GM06990 (cell line): Measurements from ENCODE around the gene FERMT3.

Experiments
- DNase-seq: peaks from one replicate; pipeline ENCODE4 v3.0.0-alpha.2; 2011; ENCODE audit not compliant: insufficient read length; ENCODE audit errors: extremely low read depth
- H3K27me3 ChIP-seq: replicated peaks from 2 replicates; pipeline ENCODE4 v1.6.0; 2011; ENCODE audit warnings: low read length; ENCODE audit not compliant: control insufficient read depth, insufficient read depth
- H3K36me3 ChIP-seq: 2 replicates; pipeline ENCODE4 v1.5.1; 2011; ENCODE audit warnings: low read length; ENCODE audit not compliant: control insufficient read depth, insufficient read depth
- H3K4me3 ChIP-seq: replicated peaks from 2 replicates; pipeline ENCODE4 v1.5.1; 2011; ENCODE audit warnings: low read depth, mild to moderate bottlenecking, control low read depth, low read length
- CTCF ChIP-seq: IDR thresholded peaks from 2 replicates; pipeline ENCODE4 v1.5.1; 2011; ENCODE audit warnings: low read length, control low read depth, mild to moderate bottlenecking, inconsistent platforms; ENCODE audit not compliant: insufficient read depth, poor library complexity, severe bottlenecking

The FERMT3 gene

DNA sequence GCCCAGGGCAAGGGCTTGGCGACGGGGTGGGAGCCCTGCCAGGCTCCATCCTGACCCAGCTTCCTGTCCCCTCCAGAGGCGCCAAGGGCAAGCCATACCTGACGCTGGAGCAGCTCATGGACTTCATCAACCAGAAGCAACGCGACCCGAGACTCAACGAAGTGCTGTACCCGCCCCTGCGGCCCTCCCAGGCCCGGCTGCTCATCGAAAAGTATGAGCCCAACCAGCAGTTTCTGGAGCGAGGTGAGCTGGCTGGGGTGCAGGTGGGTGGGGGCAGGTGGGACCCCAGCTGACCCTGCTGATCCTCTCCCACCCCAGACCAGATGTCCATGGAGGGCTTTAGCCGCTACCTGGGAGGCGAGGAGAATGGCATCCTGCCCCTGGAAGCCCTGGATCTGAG, 49.8 kb downstream of the FERMT3 start:
- no peak for TF ChIP-seq CTCF
- Histone ChIP-seq H3K36me3 (peaks cover 11% of the 10 kb centered on the region), H3K4me3 (no peak overlapping the region), H3K27me3 (no peaks in the 10 kb centered on the region)
- DNase-seq: no peak

GRCh38 chr11:64258356-64258755, 51.8 kb downstream of the FERMT3 start:
- Histone ChIP-seq H3K4me3 (no peak overlapping the region), H3K27me3 (no peaks in the 10 kb centered on the region), H3K36me3 (peaks cover 16% of the 10 kb centered on the region)
- TF ChIP-seq CTCF: no peak
- DNase-seq: no peak

DNA sequence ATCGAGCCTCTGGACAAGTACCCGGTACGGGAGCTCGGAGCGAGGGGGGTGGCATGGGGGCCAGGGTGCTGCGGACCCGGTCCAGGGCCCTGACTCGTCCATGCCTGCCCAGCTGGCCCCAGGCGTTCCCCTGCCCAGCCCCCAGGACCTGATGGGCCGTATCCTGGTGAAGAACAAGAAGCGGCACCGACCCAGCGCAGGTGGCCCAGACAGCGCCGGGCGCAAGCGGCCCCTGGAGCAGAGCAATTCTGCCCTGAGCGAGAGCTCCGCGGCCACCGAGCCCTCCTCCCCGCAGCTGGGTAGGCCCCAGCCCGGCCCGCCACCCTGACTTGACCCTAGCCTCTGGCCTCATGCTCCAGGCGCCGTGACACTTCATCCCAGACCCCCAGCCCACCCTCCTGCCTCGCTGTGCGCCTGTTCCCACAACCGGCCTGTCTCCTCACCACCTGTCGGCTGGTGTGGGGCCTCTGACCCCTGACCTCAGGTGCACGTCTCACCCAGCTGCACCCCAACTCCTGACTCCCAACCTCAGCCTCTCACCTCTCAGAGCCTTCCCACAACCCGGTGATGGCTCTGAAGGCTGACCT, 52.5 kb downstream of the FERMT3 start:
- H3K36me3 ChIP-seq: peaks cover 16% of the 10 kb centered on the region
- DNase-seq: no peak
- no peak overlapping the region for H3K4me3 ChIP-seq
- TF ChIP-seq CTCF: no peak
- no peaks in the 10 kb centered on the region for H3K27me3 ChIP-seq

DNA sequence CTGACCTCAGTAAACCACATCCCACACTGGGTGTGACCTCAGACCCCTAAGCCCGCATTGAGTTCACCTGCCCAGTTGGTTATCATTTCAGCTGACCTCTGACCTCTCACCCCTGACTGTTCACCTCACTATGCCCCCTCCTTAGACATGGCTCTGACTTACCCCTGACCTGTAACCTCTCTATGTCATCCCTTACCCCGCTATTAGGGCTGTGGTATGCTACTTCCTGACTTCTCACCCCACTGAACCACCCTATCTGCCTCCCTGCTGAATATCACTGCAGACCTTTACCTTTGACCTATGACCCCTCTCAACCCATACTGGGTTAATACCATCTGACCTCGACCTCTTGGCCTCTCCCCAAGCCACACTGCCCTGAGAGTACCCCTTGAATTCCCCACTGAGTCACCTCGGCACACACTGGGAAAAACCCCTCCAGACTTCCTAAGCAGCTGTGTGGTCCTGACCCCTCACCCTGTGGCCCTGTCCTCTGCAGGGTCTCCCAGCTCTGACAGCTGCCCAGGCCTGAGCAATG, 53.1 kb downstream of the FERMT3 start:
- Histone ChIP-seq H3K36me3 (peaks cover 16% of the 10 kb centered on the region), H3K27me3 (no peaks in the 10 kb centered on the region), H3K4me3 (no peak overlapping the region)
- no peak for DNase-seq
- TF ChIP-seq CTCF: no peak

DNA sequence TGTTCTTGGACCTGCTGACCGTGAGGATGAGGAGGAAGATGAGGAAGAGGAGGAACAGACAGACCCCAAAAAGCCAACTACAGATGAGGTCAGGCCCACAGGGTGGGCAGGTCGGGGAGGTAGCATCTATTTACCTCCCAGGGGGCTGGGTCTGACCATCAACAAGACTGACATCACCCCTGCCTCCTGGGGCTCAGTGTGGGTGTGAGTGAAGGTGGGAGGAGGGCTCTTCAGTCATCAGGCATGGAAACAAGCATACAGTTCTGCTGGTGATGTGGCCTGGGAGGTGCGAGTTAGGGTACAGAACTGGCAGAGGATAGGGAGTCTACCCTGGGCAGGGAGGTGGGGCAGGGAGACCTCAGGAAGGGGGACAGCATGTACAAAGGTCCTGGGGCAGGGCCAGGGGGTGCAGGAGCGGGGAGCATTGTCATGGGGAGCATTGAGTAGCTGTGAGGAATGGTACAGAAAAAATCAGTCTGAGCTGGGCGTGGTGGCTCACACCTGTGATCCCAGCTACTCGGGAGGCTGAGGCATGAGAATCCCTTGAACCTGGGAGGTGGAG, 53.7 kb downstream of the FERMT3 start:
- Histone ChIP-seq H3K27me3 (no peaks in the 10 kb centered on the region), H3K4me3 (no peak overlapping the region), H3K36me3 (peaks cover 16% of the 10 kb centered on the region)
- no peak for DNase-seq
- no peak for TF ChIP-seq CTCF
